Ishikawa (cell line): ENCODE results near the gene DHX8.

Source experiments
- CEBPB ChIP-seq: IDR thresholded peaks from 2 replicates; pipeline ENCODE4 v1.6.1; 2012
- CREB1 ChIP-seq: IDR thresholded peaks from 2 replicates; pipeline ENCODE4 v1.6.1; 2012; ENCODE audit warnings: low read depth
- EGR1 ChIP-seq: IDR thresholded peaks from 2 replicates; pipeline ENCODE4 v1.6.1; 2012
- EP300 ChIP-seq: IDR thresholded peaks from 2 replicates; pipeline ENCODE4 v1.6.1; 2012; ENCODE audit warnings: borderline replicate concordance
- FOXM1 ChIP-seq: IDR thresholded peaks from 2 replicates; pipeline ENCODE4 v1.6.1; 2012; ENCODE audit warnings: low read depth, borderline replicate concordance
- MAX ChIP-seq: IDR thresholded peaks from 2 replicates; pipeline ENCODE4 v1.6.1; 2012
- NFIC ChIP-seq: IDR thresholded peaks from 2 replicates; pipeline ENCODE4 v1.6.1; 2012
- RAD21 ChIP-seq: IDR thresholded peaks from 2 replicates; pipeline ENCODE4 v1.6.1; 2012; ENCODE audit warnings: low read depth
- REST ChIP-seq: IDR thresholded peaks from 2 replicates; pipeline ENCODE4 v1.6.1; 2012; ENCODE audit warnings: low read depth, mild to moderate bottlenecking
- TAF1 ChIP-seq: IDR thresholded peaks from 2 replicates; pipeline ENCODE4 v1.6.1; 2012; ENCODE audit warnings: low read depth, mild to moderate bottlenecking
- TCF12 ChIP-seq: IDR thresholded peaks from 2 replicates; pipeline ENCODE4 v1.6.1; 2012; ENCODE audit warnings: low read depth
- TEAD4 ChIP-seq: IDR thresholded peaks from 2 replicates; pipeline ENCODE4 v1.6.1; 2012
- USF1 ChIP-seq: IDR thresholded peaks from 2 replicates; pipeline ENCODE4 v1.6.1; 2012
- YY1 ChIP-seq: IDR thresholded peaks from 2 replicates; pipeline ENCODE4 v1.6.1; 2012; ENCODE audit warnings: low read depth
- ZBTB7A ChIP-seq: IDR thresholded peaks from 2 replicates; pipeline ENCODE4 v1.6.1; 2012; ENCODE audit warnings: low read depth

The DHX8 gene

DNA sequence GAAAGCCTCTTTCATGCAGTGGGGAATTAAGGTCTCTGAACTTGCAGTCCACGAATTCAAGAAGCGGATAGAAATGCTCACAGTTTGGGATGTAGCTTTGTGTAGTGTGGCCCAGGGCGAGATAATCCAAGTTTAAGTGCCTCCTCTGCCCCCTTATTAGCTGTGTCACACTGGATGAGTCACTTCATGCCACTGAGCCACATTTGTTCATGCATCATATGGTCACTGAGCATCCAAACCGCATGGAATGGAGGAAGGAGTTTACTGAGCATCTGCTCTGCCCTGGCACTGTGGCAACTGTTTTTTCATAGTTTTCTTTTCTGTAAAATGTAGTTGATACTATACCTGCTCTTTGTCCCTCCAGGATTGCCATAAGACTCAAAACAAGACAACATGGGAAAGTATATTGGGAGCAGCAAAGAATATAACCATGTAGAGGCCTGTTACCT, 15.1 kb upstream of the DHX8 start:
- no peak for TF ChIP-seq RAD21
- TF ChIP-seq TCF12 = no peak
- TF ChIP-seq TEAD4 = no peak
- no peak for TF ChIP-seq TAF1
- no peak for TF ChIP-seq FOXM1
- TF ChIP-seq CREB1 = no peak
- TF ChIP-seq USF1 = no peak
- TF ChIP-seq MAX = no peak
- TF ChIP-seq YY1 = no peak
- no peak for TF ChIP-seq CEBPB
- TF ChIP-seq ZBTB7A = no peak
- TF ChIP-seq REST = no peak
- no peak for TF ChIP-seq EP300

DNA sequence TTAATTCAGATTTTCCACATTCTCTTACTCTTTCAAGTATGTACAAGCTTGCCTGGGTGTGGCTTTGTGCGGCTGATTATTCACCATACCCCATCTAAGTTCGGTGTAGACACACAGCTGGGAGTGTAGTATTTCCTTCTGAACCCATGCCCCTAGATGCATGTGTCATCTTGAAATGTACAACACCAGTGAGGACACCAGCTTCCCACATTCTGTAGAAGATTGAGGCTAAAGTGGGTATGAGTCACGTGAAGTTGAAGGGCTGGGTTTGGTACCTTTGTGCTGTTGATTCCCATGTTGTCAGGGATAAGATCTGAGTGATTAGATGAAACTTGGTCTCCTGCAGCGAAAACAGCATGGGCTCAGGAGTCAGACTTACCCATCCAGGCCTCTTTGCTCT, 14.6 kb upstream of the DHX8 start:
- TF ChIP-seq CEBPB = no peak
- no peak for TF ChIP-seq TAF1
- TF ChIP-seq YY1 = no peak

- TF ChIP-seq USF1 = no peak
- no peak for TF ChIP-seq ZBTB7A
- TF ChIP-seq RAD21 = no peak
- no peak for TF ChIP-seq REST
These were observed 12.1 kb upstream of the DHX8 start for GRCh38 chr17:43471585-43472160.

- TF ChIP-seq NFIC (no peak), USF1 (no peak), RAD21 (no peak), EP300 (no peak), ZBTB7A (no peak), CEBPB (no peak), TEAD4 (no peak), EGR1 (no peak), YY1 (no peak), REST (no peak), CREB1 (no peak), FOXM1 (no peak)
These were observed 8.2 kb upstream of the DHX8 start for GRCh38 chr17:43475494-43476089.
